GM10847 (cell line): Measurements from ENCODE around the gene FBXL14.

ENCODE experiments used
- POLR2A ChIP-seq: IDR thresholded peaks from 2 replicates; pipeline ENCODE4 v1.6.1; 2011; ENCODE audit not compliant: insufficient read length; ENCODE audit errors: extremely low read depth

FBXL14 gene

DNA sequence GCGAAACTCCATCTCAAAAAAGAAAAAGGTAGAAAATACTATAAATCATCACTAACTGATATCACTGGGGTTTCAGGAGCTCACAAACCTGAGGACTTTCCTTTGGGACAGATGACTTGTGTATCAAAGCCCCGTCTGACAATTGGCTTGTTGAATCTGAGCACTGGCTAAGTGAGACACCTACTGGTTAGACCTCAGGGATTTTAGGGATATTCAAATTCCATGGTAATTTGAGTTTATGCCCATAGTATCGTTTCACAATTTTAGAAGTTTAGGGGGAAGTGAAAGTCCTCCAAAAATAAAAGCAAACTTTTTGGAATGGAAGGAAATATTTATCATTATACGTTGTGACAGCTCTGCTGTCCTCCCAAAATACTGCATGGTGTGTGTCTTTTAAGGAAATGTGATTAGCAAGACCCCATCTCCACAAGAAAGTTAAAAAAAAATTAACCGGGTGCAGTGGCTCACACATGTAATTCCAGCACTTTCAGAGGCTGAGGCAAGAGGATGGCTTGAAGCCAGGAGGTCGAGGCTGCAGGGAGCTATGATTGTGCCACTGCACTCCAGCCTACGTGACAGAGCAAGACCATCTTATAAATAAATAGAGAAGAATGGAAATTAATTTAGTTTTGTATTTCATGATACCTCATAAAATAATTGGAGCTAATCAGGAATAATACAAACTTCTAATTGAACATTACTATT, 49.2 kb downstream of the FBXL14 start:
- TF ChIP-seq POLR2A: no peak

DNA sequence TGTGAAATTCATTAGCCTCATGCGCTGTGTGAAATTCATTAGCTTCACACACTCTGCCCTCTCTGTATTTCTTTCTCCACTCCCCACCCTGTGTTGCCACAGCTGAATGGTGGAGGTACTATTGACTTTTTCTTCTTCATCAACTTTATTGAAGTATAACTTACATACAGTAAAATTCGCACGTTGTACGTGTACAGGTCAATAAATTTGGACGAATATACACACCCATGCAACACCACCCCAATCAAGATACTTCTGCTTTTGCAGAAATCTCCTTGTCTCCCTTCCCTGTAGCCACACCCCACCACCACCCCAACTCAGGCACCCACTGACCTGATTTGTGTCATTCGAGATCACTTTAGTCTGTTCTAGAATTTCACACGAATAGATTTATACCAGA, 51.8 kb downstream of the FBXL14 start:
- no peak for TF ChIP-seq POLR2A

GRCh38 chr12:1540690-1541089, 53.7 kb downstream of the FBXL14 start:
- TF ChIP-seq POLR2A: no peak

DNA sequence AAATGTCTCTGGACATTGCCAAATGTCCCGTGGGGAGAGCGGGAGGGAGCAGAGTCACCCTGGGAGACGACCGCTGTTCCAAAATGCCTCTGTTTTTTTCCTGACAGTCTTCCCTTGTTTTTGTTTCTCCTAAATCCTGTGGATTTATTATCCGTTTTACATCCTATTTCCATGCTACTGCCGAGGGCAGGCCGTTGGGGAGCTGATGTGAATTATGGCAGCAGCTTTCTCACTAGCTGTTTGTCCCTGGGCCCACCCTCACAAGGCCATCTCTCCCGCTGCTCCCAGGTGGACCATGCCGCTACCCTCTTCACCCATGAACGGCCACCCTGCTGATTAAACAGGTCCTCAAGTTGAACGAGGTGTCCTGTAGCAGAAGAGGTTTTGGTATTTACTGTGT, 55.2 kb downstream of the FBXL14 start:
- no peak for TF ChIP-seq POLR2A

DNA sequence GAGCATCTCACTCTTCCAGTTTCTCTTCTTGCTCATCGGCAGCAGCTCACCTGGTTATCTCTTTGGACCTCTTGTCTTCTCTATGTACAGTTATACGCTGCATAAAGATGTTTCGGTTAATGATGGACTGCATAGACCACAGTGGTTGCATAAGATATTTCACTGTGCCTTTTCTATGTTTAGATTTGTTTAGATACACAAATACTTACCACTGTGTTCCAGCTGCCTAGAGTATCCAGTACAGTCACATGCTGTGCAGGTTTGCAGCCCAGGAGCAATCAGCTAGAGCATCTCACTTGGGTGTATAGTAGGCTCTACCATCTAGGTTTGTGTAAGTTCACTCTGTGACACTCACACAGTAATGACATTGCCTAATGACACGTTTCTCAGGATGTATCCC, 57.6 kb downstream of the FBXL14 start:
- no peak for TF ChIP-seq POLR2A

DNA sequence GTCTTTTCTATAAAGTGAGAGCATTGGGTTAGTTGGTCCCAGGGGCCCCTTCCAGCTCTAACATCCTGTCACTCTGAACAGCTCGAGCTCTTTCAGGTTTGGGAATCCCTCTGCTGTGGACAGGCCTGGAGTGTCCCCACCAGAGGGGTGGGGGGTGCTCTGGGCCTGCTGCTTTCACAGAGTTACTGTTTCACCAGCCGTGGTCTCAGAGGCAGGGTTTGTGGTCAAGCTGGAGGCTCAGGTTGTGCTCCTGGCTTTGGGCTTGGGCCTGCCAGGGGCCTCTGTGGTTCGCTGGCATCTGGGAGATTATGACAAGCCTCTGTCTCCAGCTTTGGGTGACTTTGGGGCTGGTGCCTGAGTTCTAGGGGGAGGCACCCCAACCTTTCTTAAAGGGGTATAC, 59.6 kb downstream of the FBXL14 start:
- TF ChIP-seq POLR2A: no peak

DNA sequence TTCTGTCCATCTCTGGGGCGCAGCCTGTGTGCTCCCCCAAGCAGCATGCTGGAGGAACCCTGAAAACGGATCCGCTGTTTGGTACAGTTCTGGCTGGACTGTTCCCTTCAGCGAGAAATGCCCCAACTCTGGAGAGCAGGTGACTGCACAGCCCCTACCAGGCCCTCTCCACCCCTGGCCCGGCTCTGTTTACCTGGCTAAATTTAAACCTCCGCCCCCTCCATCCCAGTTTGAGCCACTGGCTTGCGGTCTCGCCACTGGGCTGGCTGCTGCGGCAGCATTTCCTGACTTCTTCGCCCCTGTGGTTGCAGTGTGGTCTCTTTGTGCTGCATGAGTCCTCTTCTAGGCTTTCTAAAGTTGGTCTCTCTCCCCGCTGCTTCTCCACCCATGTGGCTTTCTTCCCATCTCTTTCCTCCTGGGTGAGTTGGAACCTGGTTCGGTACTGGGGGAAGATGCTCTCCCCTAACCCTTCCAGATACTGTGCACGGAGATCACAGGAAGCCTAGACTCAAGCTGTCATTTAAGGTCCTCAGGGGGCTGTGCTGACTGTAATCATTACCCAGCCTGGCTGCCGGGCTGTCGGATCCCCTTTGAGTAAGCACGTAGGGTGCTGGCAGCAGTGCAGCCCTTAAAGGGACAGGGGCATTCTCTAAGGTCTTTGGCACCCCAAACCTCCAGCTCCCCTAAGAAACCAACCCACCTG, 60.6 kb downstream of the FBXL14 start:
- no peak for TF ChIP-seq POLR2A

DNA sequence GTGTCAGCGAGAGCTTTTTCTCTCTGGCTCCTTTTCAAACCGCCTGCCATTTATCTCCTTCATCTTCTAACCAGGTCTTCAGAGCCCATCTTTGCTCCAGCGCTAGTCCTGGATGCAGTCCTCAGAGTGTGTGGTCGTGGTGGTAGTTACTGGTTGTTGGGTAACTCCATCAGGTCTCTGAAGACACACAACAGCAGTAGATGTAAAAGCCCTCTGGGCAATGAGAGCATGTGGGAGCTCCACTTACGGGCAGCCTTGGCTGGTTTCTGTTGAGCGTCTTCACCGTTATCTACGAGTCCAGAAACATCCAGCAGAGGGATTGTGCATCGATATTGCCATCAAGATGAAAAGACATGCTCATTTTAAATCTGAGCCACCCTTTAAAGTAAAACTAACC, 61.2 kb downstream of the FBXL14 start:
- no peak for TF ChIP-seq POLR2A

DNA sequence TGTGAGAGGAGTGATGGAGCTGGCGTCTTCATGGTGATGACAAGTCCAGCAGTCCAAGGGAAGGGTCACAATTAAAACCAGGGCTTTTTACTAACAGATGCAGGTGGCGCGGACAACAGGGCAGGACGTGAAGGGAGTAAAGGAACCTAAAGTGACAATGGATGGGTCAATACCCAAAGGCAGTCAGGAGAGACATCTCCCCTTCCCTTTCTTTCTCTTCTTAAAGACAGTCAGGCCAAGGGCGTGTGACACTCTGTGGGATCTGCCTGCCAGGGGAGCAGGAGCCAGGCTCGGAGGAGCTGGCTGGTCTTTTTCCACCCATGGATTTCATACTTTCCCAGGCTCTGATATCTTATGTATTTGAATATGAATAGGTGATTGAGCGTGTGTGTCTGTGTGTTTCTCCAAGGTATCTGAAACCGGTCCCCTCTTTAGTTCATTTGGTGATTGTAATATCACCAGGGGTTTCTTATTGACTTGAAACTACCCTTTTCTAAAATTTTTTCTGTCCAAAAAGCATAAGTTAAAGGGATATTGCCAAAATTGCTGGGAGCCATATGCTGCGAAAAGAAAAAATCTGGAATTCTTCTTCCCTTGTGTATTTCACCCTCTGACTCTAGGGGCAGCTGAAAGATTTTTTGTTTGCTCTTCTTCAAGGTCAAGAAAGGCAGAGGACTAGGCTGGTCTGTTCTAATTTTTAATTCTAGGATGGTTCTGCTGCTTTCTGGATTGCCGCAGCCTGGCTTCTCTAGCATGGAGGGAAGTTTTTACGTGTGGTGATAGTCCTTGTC, 61.8 kb downstream of the FBXL14 start:
- TF ChIP-seq POLR2A: no peak

DNA sequence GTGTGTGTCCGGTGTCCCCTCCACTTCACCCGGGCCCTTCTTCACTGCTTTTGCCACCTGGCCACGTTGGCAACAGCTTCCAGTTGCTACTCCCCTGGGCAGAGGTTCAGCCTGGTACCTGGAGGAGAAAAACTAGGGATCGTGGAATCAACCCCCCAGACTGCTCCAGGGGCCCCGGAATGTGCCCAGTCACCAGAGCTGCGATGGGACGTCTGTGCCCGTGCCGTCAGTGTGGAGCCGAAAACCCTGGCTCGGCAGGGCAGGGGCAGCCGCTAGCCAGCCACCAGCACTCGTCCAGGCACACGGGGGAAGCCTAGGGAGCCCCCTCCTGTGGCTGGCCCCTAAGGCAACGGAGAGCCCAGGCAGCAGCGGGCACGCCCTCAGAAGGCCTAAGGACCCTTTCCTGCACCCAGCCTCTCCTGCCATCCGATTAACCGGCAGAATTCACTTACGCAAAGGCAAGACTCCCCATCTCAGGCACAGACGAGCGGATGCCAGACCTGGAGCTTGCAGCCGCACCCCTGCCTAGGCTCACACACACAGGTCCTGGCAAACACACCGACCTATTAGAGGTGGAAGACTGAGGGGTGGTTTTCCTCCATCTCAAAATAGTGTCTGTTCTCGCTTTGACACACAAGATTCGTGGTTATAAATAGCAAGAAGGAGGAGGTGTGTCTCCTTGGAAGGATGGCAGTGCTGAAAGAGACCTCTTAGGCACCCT, 62.6 kb downstream of the FBXL14 start:
- no peak for TF ChIP-seq POLR2A

- no peak for TF ChIP-seq POLR2A
Observed at GRCh38 chr12:1531153-1531653, 63.2 kb downstream of the FBXL14 start.

DNA sequence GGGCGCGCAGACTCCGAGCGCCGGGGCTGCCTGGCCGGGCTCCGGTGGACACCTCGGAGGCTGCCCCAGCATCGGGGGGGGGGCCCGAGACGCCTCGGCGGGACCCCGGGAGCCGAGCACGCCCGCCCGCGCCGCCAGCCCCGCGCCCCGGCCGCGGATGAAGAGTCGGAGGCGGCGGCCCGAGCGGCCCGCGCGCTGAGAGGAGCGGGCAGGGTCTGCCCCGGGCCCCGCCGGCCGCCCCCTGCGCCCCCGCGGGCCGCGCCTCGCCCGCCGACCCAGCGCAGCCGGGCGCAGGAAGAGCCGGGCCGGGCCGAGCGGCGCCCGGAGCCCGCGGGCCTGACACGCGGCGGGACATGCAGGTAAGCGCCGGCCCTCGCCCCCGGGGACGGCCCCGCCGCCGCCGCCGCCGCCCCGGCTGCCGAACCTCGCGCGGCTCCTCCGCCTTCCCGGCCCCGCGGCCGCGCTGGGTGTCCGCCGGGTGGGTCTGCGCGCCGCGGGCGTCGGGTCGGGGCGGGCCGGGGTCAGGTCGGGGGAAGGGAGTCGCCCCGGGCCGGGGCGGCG, 63.7 kb downstream of the FBXL14 start:
- TF ChIP-seq POLR2A: no peak

DNA sequence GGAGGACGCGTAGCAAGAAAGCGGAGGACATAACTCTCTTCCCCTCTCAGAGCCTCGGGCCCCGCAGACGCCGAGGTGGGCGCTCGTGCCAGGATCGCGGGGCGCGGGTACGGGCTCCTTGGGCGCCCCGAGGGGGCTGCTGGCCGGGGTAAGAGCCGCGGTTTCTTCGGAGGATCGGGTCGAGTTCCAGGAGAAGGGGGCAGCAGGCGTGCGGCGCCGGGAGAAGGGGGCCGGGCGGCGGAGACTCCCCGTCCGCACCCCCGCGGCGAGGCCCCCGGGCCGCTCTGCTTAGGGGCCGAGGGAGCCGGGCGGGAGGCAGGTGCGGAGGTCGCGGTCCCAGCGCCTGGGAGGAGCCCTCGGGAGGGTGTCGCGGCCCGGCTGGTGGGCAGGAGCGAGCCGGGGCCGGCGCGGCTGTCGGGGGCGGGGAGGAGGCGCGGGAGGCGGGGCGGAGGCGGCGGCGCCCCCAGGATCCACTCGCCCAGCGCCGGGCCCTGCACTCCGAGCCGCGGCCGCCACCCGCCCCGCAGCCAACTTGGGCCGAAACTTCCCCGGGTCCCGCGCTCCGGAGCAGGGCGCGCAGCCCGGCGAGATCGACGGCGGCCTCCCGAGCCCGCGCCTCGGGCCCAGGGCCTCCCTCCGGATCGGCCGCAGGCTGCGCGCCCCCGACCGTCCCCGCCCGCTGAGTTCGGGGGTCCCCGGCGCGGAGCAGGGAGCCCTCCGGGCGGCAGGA, 64.4 kb downstream of the FBXL14 start:
- TF ChIP-seq POLR2A: no peak

DNA sequence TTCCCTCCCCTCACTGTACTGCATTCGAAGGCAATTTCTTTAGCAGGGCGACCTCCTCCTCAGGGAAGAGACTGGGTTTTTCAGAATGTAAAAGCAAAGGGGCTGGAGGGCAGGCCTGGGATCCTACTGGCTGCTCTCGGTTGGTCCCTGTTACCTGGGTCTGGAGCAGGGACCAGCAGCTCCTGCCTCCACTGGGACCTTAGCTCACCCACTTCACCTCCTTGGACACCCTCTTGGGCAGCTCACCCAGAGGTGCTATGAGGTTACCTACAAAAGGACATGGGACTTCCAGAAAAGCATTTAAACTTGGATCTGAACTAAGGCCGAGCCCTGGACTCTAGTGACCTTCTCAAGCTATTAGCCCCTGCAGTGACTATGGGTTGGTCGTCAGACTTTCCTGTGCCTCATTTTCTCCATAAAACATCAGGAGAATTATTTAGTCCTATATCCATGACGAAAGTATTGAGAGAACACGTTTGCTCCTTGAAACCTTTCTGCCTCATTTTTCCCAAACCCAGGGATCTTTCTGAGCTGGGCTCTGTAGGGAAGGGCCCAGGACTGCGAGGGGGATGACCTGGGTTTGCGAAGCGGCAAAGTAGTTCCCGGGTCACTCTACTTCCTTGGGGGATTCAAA, 65.0 kb downstream of the FBXL14 start:
- no peak for TF ChIP-seq POLR2A

- no peak for TF ChIP-seq POLR2A
Observed at GRCh38 chr12:1528791-1529190, 65.6 kb downstream of the FBXL14 start.
